NCI-H748 treated with DMSO at 0.1 percent for 48 hours (cell line): ENCODE results near the gene REC114.

Experiments used
- DNase-seq: peaks from one replicate; lab custom pipeline; 2025; lab: John Stamatoyannopoulos, UW

The REC114 gene

GRCh38 chr15:73605759-73606436 lies 162.9 kb downstream of the REC114 start:
- no peak for DNase-seq

GRCh38 chr15:73607405-73607804 lies 164.4 kb downstream of the REC114 start:
- no peak for DNase-seq

- DNase-seq = no peak
Observed at GRCh38 chr15:73607843-73608242, 164.9 kb downstream of the REC114 start.

- no peak for DNase-seq
Observed at GRCh38 chr15:73608475-73608874, 165.5 kb downstream of the REC114 start.

- no peak for DNase-seq
Observed at GRCh38 chr15:73608941-73609340, 166.0 kb downstream of the REC114 start.
